NCI-H748 treated with DMSO at 0.1 percent for 48 hours (cell line): ENCODE data around the gene PCGF5.
"Not testable (repeated sequence)": the region's sequence is repeated elsewhere in the genome, so short reads cannot be mapped to it uniquely, and the experiment has no call there.

Experiments
- DNase-seq: peaks from one replicate; lab custom pipeline; 2025; lab: John Stamatoyannopoulos, UW

Gene PCGF5

GRCh38 chr10:91286572-91286971 is 66.1 kb downstream of the PCGF5 start:
- DNase-seq: no peak

GRCh38 chr10:91287276-91287675 is 66.8 kb downstream of the PCGF5 start:
- no peak for DNase-seq

GRCh38 chr10:91287912-91288311 is 67.4 kb downstream of the PCGF5 start:
- DNase-seq: no peak

- no peak for DNase-seq
Observed at GRCh38 chr10:91289305-91289704, 68.8 kb downstream of the PCGF5 start.

GRCh38 chr10:91290607-91291006 is 70.1 kb downstream of the PCGF5 start:
- DNase-seq: no peak

GRCh38 chr10:91294134-91294906 is 73.9 kb downstream of the PCGF5 start:
- DNase-seq: no peak

GRCh38 chr10:91295346-91295745 is 74.9 kb downstream of the PCGF5 start:
- DNase-seq: no peak

GRCh38 chr10:91296471-91296870 is 76.0 kb downstream of the PCGF5 start:
- DNase-seq: no peak

GRCh38 chr10:91298224-91298871 is 77.9 kb downstream of the PCGF5 start:
- DNase-seq: peak; percentile 59

- no peak for DNase-seq
Observed at GRCh38 chr10:91299999-91300575, 79.6 kb downstream of the PCGF5 start.

- not testable (repeated sequence) for DNase-seq
Observed at GRCh38 chr10:91302946-91303345, 82.5 kb downstream of the PCGF5 start.

- DNase-seq: not testable (repeated sequence)
Observed at GRCh38 chr10:91305979-91306378, 85.5 kb downstream of the PCGF5 start.

DNA sequence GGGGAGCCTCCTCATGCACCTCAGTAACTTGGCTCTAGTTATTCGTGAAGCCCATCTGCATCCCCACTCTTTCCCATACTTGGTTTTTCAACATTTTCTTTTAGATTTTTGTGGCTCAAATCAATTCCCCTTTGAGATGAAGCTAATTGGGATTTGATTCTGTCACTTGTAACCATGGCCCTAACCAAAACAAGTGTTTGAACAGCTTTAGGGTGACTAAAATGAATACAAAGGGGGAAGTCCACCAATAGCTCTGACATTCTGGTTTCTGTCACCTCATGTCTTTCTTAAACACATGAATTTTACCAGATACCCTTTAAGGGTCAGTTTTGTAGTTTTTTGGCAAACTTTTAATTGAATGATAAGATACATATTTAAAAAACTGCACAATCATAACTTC is 87.0 kb downstream of the PCGF5 start:
- DNase-seq: no peak

- DNase-seq: no peak
Observed at GRCh38 chr10:91309711-91310110, 89.2 kb downstream of the PCGF5 start.

DNA sequence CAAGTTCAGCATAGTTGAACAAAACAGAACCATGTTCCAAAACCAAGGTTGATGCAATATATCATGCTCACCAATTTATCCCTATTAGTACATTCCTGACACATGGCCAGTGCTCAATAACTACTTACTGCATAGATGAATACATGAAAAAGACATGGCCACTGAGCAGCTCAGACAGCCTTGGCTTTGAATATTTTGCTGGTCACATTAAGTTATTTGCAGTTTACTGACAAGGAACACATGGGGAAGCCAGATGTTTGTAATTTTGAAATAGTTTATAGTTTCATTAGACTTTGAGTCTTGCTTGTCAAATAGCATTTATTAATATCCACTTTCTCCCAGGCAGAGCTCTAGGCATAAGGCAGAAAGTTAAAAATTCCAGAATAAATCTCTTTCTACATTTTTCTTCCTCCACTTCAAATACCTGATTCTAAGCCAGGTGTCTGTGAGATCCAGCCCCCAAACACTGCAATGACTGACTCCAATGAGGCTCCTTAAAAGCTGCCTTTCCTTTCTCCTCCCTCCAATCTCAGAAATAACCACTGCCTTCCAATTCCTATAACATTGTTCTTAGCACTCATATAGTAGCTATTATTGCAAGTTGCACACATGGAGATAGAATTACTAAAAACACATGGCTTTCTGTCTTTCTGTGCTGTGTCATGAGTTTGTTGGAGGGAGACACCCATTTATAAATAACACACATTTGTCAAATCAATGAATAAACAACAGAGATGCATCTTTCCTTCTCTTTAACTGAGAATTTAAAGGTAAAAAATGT is 91.3 kb downstream of the PCGF5 start:
- DNase-seq: no peak

DNA sequence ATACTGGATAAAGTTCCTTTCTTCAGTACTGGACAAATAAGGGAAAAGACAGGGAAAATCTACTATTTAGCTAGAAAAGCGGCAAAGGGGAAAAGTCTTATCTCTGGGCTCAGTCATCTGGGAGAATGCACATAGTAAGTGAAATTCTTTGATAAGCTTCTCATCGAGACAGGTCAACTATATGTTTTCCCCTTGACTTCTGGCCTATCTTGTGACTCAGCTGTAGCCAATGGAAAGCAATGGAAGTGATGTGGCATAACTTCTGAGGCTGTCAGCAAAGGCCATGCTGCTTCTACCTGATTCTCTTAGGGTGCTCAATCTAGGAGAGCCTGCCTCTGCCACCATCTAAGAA is 91.9 kb downstream of the PCGF5 start:
- no peak for DNase-seq

DNA sequence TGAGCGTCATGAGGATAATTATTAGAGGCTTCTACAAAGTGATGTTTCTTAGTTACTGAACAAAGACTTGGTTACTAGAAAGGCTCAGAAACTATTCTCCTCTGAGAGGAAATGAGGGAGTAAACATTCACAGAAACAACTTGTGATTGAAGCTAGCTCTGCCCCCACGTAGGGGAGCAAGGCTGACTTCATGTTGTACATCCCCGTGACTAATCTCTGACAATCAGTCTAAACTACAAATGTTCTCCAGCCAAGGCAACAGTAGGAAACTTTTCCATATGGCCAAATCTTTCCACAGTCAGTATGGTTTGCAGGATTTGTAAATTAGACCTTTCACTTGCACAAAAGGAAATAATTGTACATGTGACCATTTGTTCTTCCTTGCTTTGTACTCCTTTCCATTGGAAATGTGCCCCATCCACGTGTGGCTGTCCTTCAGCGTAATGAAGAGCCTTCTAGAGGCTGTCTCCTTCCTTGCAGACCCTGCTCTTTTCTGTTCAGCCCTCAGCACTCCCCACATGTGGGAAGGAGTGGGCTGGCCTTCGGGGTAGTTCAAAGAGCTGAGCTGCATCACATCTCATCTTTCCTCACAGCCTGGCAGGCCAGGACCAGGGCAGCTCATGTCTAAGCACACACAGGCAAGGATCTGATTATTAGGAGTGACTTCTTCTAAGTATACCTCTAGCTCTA is 93.5 kb downstream of the PCGF5 start:
- DNase-seq: no peak

- no peak for DNase-seq
Observed at GRCh38 chr10:91316486-91316885, 96.0 kb downstream of the PCGF5 start.

DNA sequence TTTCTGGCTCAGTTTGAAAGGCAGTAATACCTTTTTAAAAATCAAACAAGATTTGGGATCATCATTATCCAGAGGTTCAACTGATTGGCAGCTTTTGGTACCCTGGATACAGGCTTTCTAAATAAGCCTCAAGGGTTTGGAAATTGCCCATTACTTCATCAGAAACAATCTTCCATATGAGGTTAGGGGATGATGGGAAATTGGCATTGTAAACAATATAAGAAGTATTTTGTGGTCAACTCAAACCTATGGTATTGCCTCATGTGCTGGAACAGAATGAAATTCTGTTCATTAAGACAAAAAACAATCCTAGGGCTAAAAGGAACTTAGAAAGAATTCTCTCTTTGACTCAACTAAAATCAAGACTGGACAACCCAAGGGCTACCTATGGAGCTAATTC is 97.1 kb downstream of the PCGF5 start:
- DNase-seq: no peak

DNA sequence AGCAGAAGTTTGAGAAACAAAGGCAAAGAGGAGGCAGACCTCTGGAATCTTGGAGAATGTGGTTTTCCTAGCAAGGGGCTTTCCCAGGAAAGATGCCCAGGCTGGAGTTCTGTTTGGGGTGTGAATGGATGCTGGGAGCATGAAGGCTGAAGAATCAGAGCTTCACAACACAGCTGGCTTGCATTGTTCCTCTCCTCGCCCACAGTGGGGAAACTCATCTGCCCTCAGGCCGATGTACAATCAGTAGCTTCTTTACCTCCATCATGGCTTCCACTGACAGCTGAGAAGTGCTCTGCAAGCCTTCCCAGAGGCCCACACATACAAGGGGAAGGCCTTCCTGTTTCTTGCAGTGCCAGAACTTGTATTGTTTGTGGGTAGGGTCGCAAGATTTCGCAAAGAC is 98.9 kb downstream of the PCGF5 start:
- DNase-seq: no peak

DNA sequence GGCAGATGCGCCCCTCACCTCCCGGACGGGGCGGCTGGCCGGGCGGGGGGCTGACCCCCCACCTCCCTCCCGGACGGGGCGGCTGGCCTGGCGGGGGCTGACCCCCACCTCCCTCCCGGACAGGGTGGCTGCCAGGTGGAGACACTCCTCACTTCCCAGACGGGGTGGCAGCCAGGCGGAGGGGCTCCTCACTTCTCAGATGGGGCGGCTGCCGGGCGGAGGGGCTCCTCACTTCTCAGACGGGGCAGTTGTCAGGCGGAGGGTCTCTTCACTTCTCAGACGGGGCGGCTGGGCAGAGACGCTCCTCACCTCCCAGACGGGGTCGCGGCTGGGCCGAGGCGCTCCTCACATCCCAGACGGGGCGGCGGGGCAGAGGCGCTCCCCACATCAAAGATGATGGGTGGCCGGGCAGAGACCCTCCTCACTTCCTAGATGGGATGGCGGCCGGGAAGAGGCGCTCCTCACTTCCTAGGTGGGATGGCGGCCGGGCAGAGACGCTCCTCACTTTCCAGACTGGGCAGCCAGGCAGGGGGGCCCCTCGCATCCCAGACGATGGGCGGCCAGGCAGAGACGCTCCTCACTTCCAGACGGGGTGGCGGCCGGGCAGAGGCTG is 102.9 kb downstream of the PCGF5 start:
- DNase-seq: not testable (repeated sequence)
